ENCODE results near the gene RNF19B. TPM values are rescaled to one million over a fixed set of nuclear protein-coding genes. Genes with fewer than 3 reads are reported as not detected.

RNF19B gene
- total and polyA plus RNA-seq, 5 donors, result 3.8 to 12.5 (median 10.6) TPM

DNA sequence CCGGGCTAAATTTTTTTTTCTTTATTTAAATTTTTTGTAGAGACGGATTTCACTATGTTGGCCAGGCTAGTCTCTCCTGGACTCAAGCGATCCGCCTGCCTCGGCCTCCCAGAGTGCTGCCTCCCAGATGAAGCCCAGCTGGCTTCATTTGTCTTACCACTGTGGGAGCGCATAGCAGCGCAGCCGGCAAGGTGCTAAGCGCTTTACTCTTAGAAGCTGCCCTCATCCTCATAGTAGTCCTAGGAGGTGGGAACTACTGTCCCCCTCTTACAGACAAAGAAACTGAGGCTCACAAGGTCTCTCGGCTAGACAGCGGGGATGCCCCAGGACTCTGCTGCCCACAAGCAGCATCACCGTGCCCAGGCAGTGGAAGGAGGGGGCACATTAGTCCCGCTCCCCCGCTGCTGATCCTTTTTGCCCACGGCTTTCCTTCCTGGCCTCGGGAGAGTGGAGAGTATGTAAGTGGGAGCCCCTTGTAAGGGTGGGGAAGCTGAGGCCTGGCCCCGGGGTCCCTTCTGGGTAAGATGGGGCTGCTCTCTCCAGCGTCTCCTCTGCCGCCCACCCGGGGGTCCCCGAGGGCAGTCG lies 64.1 kb downstream of the RNF19B start:
- no peak overlapping the region for H3K27ac ChIP-seq (ENCODE audit: low read length)
- H3K27me3 ChIP-seq (ENCODE audit: control insufficient read depth, insufficient read depth), result no peaks in the 10 kb centered on the region
- WGBS, result 21% methylated on average over 22 of the region's 22 CpGs
- ATAC-seq (peak in 1 of 2 donors; percentile 5), DNase-seq (peak in 1 of 3 donors; percentile 54)
- H3K9me3 ChIP-seq (ENCODE audit: control insufficient read depth, low read length), result no peaks in the 10 kb centered on the region
- no peaks in the 10 kb centered on the region for H3K4me1 ChIP-seq (ENCODE audit: control insufficient read depth, insufficient read depth, low read length)
- peak overlapping the region; percentile 83 for H3K4me3 ChIP-seq (ENCODE audit: low read length)
- intact Hi-C loops (cut with DNase I), result no loop called here

GRCh38 chr1:32899586-32900296 lies 64.9 kb downstream of the RNF19B start:
- Histone ChIP-seq H3K4me3 (ENCODE audit: low read length) (no peak overlapping the region), H3K27me3 (ENCODE audit: control insufficient read depth, insufficient read depth) (no peaks in the 10 kb centered on the region), H3K9me3 (ENCODE audit: control insufficient read depth, low read length) (no peaks in the 10 kb centered on the region), H3K27ac (ENCODE audit: low read length) (no peak overlapping the region), H3K4me1 (ENCODE audit: control insufficient read depth, insufficient read depth, low read length) (no peaks in the 10 kb centered on the region)
- intact Hi-C loops (cut with DNase I), result no loop called here
- DNase-seq (peak in 1 of 3 donors; percentile 46), ATAC-seq (no peak)
- WGBS, result 73% methylated on average over 7 of the region's 7 CpGs

- H3K4me3 ChIP-seq (ENCODE audit: low read length), result no peak overlapping the region
- DNase-seq (no peak), ATAC-seq (no peak)
- no peaks in the 10 kb centered on the region for H3K4me1 ChIP-seq (ENCODE audit: control insufficient read depth, insufficient read depth, low read length)
- H3K27me3 ChIP-seq (ENCODE audit: control insufficient read depth, insufficient read depth), result no peaks in the 10 kb centered on the region
- intact Hi-C loops (cut with DNase I), result no loop called here
- H3K9me3 ChIP-seq (ENCODE audit: control insufficient read depth, low read length), result no peaks in the 10 kb centered on the region
- H3K27ac ChIP-seq (ENCODE audit: low read length), result no peak overlapping the region
- WGBS, result 98% methylated on average over 3 of the region's 3 CpGs
Measured at GRCh38 chr1:32898958-32899357, 65.7 kb downstream of the RNF19B start.

GRCh38 chr1:32898056-32898455 lies 66.6 kb downstream of the RNF19B start:
- peak in 1 of 3 donors; percentile 37 for DNase-seq
- Histone ChIP-seq H3K4me1 (ENCODE audit: control insufficient read depth, insufficient read depth, low read length) (no peaks in the 10 kb centered on the region), H3K9me3 (ENCODE audit: control insufficient read depth, low read length) (no peaks in the 10 kb centered on the region), H3K27ac (ENCODE audit: low read length) (no peak overlapping the region), H3K4me3 (ENCODE audit: low read length) (no peak overlapping the region), H3K27me3 (ENCODE audit: control insufficient read depth, insufficient read depth) (no peaks in the 10 kb centered on the region)
- WGBS, result 92% methylated on average over 9 of the region's 9 CpGs
- no peak for ATAC-seq
- intact Hi-C loops (cut with DNase I), result no loop called here

GRCh38 chr1:32897082-32898049 lies 67.2 kb downstream of the RNF19B start:
- 75% methylated on average over 11 of the region's 11 CpGs for WGBS
- Histone ChIP-seq H3K9me3 (ENCODE audit: control insufficient read depth, low read length) (no peaks in the 10 kb centered on the region), H3K4me3 (ENCODE audit: low read length) (no peak overlapping the region), H3K4me1 (ENCODE audit: control insufficient read depth, insufficient read depth, low read length) (no peaks in the 10 kb centered on the region), H3K27ac (ENCODE audit: low read length) (no peak overlapping the region), H3K27me3 (ENCODE audit: control insufficient read depth, insufficient read depth) (no peaks in the 10 kb centered on the region)
- intact Hi-C loops (cut with DNase I), result no loop called here
- DNase-seq (no peak), ATAC-seq (no peak)

DNA sequence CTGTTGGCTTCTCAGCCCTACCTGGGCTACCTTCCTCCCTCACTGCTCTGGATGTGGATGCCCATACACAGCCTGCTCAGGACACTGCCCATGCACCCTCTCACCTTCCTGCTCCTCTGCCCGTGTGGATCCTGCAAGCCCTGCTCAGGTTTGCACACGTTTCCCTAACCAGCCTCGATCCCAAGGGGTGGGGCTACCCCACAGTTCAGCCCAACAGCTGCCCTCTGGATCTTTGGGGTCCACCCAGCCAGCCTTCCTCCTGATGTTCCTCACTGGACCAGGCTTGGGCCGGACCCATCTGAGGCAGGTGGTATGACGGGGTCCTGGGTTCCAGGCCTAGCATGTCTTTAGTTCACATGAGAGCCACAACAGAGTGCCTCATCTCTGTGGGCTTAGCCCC lies 68.2 kb downstream of the RNF19B start:
- ATAC-seq (no peak), DNase-seq (peak in 1 of 3 donors; percentile 19)
- H3K27ac ChIP-seq (ENCODE audit: low read length), result no peak overlapping the region
- H3K4me1 ChIP-seq (ENCODE audit: control insufficient read depth, insufficient read depth, low read length), result no peaks in the 10 kb centered on the region
- no peaks in the 10 kb centered on the region for H3K9me3 ChIP-seq (ENCODE audit: control insufficient read depth, low read length)
- no peak overlapping the region for H3K4me3 ChIP-seq (ENCODE audit: low read length)
- H3K27me3 ChIP-seq (ENCODE audit: control insufficient read depth, insufficient read depth), result no peaks in the 10 kb centered on the region
- intact Hi-C loops (cut with DNase I), result no loop called here
- WGBS, result 78% methylated on average over 5 of the region's 5 CpGs

DNA sequence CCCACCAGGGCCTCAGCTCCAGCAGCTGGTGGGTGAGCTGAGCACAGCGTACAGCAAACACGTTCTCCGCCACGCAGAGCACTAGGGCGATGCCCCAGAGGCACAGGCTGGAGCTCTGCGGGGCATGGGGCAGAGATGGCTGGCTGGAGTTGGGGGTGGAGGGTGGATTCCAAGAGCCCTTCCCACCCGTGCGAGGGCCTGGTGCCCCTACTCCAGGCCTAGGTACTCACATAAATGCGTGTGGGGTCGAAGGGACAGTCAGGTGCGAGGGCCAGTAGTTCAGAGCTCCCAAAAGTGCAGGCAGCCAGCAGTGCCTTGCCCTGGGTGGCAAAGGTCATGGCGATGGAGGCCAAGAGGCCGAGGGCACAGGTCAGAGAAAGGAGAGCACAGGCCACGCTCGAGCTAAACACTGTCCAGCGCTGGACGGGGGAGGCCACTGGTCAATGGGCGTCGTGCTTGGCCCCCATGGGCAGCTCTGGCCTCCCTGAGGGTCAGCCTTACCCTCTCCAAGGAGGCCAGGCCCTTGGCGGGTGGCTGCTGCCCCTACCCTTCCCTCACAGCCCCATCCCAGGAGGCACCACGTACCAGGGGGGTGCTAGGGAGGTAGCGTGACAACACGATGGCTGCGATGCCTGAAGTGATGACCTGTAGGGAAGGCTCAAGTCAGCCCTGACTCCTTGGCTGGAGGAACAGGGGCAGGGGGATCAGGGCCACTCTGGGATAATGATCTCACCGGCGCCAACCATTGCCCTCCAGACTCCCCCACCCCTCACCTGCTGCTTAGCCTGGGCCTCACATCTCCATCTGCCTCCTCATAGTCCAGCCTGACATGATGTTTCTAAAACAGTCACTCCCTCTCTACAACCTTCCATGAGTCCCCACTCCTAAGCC lies 69.0 kb downstream of the RNF19B start:
- Histone ChIP-seq H3K9me3 (ENCODE audit: control insufficient read depth, low read length) (no peaks in the 10 kb centered on the region), H3K4me1 (ENCODE audit: control insufficient read depth, insufficient read depth, low read length) (no peaks in the 10 kb centered on the region), H3K27ac (ENCODE audit: low read length) (no peak overlapping the region), H3K4me3 (ENCODE audit: low read length) (no peak overlapping the region), H3K27me3 (ENCODE audit: control insufficient read depth, insufficient read depth) (no peaks in the 10 kb centered on the region)
- intact Hi-C loops (cut with DNase I), result no loop called here
- ATAC-seq, result no peak
- DNase-seq, result peak in 1 of 3 donors; percentile 33
- 93% methylated on average over 26 of the region's 26 CpGs for WGBS

DNA sequence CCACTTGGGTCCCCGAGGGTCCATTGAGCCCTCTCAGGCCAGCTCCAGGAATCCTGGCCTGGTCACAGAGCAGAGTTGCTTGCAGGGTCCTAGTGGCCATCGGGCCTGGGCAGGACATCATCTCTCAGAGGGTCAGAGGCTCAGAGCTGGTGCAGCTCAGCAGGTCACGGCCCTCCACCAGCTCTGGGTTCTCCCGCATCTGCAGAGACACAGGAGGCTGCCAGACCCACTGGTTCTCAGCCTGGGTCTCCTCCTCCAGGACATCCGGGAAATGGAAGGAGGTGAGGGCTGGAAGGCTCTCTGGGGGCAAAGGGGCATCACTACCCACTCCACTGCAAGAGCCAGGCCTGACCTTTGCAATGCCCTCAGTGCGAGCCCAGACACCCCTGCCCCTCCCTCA lies 69.9 kb downstream of the RNF19B start:
- Histone ChIP-seq H3K27ac (ENCODE audit: low read length) (no peak overlapping the region), H3K4me1 (ENCODE audit: control insufficient read depth, insufficient read depth, low read length) (no peaks in the 10 kb centered on the region), H3K4me3 (ENCODE audit: low read length) (no peak overlapping the region), H3K9me3 (ENCODE audit: control insufficient read depth, low read length) (no peaks in the 10 kb centered on the region), H3K27me3 (ENCODE audit: control insufficient read depth, insufficient read depth) (no peaks in the 10 kb centered on the region)
- no peak for ATAC-seq
- WGBS, result 86% methylated on average over 6 of the region's 6 CpGs
- DNase-seq, result no peak
- intact Hi-C loops (cut with DNase I), result no loop called here

DNA sequence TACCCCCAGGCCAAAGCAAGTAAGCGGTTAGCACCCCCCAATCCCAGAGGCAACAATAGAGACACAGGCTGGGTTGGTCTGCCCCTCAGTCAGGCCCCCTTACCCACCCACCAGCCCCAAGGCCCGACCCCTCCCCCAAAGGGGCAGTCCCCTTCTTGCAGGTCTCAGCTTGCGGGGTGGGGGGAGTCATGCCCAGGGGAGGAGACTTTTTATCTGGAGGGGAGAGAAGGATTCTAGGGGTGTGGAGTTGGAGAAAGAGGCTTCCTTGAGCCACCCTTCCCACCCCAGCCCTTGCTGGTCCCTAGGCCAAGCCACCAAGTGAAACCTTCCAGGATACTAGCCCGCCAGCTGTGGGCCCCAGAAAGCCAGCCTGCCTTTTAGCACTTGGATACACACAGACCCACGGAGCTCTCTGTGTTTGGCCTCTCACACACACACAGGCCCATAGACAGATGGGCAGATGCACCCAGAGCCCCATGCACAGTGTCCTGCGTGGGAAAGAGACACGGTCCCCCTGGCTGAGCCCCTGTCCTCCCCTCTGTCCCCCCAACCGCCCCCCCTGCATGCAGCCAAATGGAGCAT lies 70.5 kb downstream of the RNF19B start:
- ATAC-seq, result no peak
- Histone ChIP-seq H3K9me3 (ENCODE audit: control insufficient read depth, low read length) (no peaks in the 10 kb centered on the region), H3K4me3 (ENCODE audit: low read length) (no peak overlapping the region), H3K27ac (ENCODE audit: low read length) (no peak overlapping the region), H3K27me3 (ENCODE audit: control insufficient read depth, insufficient read depth) (no peaks in the 10 kb centered on the region), H3K4me1 (ENCODE audit: control insufficient read depth, insufficient read depth, low read length) (no peaks in the 10 kb centered on the region)
- intact Hi-C loops (cut with DNase I), result no loop called here
- peak in 1 of 3 donors; percentile 21 for DNase-seq
- 71% methylated on average over 8 of the region's 8 CpGs for WGBS

All from right cardiac atrium (tissue), 5 donors.